Measurements from ENCODE around the gene PRMT9.
A peak's percentile ranks its signal among the peaks of the same experiment; 100 is the strongest.

Gene PRMT9

GRCh38 chr4:147714575-147715401 is 30.8 kb upstream of the PRMT9 start:
- Histone ChIP-seq H3K27ac (ENCODE audit: low read depth, low read length) (no peak overlapping the region), H3K4me1 (ENCODE audit: control insufficient read depth, low read length) (no peaks in the 10 kb centered on the region), H3F3A (ENCODE audit: control insufficient read depth, insufficient read depth) (no peaks in the 10 kb centered on the region), H3K4me2 (ENCODE audit: low read length) (no peak overlapping the region), H3K36me3 (ENCODE audit: control insufficient read depth, low read length) (no peaks in the 10 kb centered on the region), H3K9me2 (replicated peaks; ENCODE audit: control insufficient read depth, low read length) (no peaks in the 10 kb centered on the region), H3K79me2 (ENCODE audit: control insufficient read depth, low read length) (no peaks in the 10 kb centered on the region), H3K4me3 (ENCODE audit: low read length) (no peak overlapping the region), H3K9me3 (ENCODE audit: control insufficient read depth, insufficient read depth, low read length) (no peaks in the 10 kb centered on the region), H3K27me3 (ENCODE audit: control insufficient read depth, low read length) (peaks cover 14% of the 10 kb centered on the region), H4K20me1 (ENCODE audit: control insufficient read depth, insufficient read depth, low read depth, low read length) (no peaks in the 10 kb centered on the region)
- TF ChIP-seq CTCF (IDR thresholded peaks at IDR 0.05; ENCODE audit: low read depth, low read length, poor library complexity, severe bottlenecking) (no peak), EZH2phosphoT487 (IDR thresholded peaks at IDR 0.05; ENCODE audit: borderline replicate concordance, low read length) (no peak)

- TF ChIP-seq EZH2phosphoT487 (IDR thresholded peaks at IDR 0.05; ENCODE audit: borderline replicate concordance, low read length) (no peak), CTCF (IDR thresholded peaks at IDR 0.05; ENCODE audit: low read depth, low read length, poor library complexity, severe bottlenecking) (no peak)
- Histone ChIP-seq H3F3A (ENCODE audit: control insufficient read depth, insufficient read depth) (no peaks in the 10 kb centered on the region), H3K4me3 (ENCODE audit: low read length) (no peak overlapping the region), H3K36me3 (ENCODE audit: control insufficient read depth, low read length) (no peaks in the 10 kb centered on the region), H3K27ac (ENCODE audit: low read depth, low read length) (no peak overlapping the region), H3K4me2 (ENCODE audit: low read length) (no peak overlapping the region), H3K9me2 (replicated peaks; ENCODE audit: control insufficient read depth, low read length) (no peaks in the 10 kb centered on the region), H3K9me3 (ENCODE audit: control insufficient read depth, insufficient read depth, low read length) (no peaks in the 10 kb centered on the region), H3K79me2 (ENCODE audit: control insufficient read depth, low read length) (no peaks in the 10 kb centered on the region), H3K4me1 (ENCODE audit: control insufficient read depth, low read length) (no peaks in the 10 kb centered on the region), H4K20me1 (ENCODE audit: control insufficient read depth, insufficient read depth, low read depth, low read length) (no peaks in the 10 kb centered on the region), H3K27me3 (ENCODE audit: control insufficient read depth, low read length) (no peaks in the 10 kb centered on the region)
Measured at GRCh38 chr4:147709999-147710398, 26.0 kb upstream of the PRMT9 start.

GRCh38 chr4:147707892-147708672 is 24.1 kb upstream of the PRMT9 start:
- Histone ChIP-seq H3F3A (ENCODE audit: control insufficient read depth, insufficient read depth) (no peaks in the 10 kb centered on the region), H3K27ac (ENCODE audit: low read depth, low read length) (no peak overlapping the region), H3K27me3 (ENCODE audit: control insufficient read depth, low read length) (no peaks in the 10 kb centered on the region), H3K4me3 (ENCODE audit: low read length) (no peak overlapping the region), H3K36me3 (ENCODE audit: control insufficient read depth, low read length) (no peaks in the 10 kb centered on the region), H3K9me2 (replicated peaks; ENCODE audit: control insufficient read depth, low read length) (no peaks in the 10 kb centered on the region), H4K20me1 (ENCODE audit: control insufficient read depth, insufficient read depth, low read depth, low read length) (no peaks in the 10 kb centered on the region), H3K9me3 (ENCODE audit: control insufficient read depth, insufficient read depth, low read length) (no peaks in the 10 kb centered on the region), H3K79me2 (ENCODE audit: control insufficient read depth, low read length) (no peaks in the 10 kb centered on the region), H3K4me1 (ENCODE audit: control insufficient read depth, low read length) (no peaks in the 10 kb centered on the region), H3K4me2 (ENCODE audit: low read length) (no peak overlapping the region)
- no peak for TF ChIP-seq EZH2phosphoT487 (IDR thresholded peaks at IDR 0.05; ENCODE audit: borderline replicate concordance, low read length)
- TF ChIP-seq CTCF (IDR thresholded peaks at IDR 0.05; ENCODE audit: low read depth, low read length, poor library complexity, severe bottlenecking) = peak; percentile 92
